NAMALWA (cell line): ENCODE measurements around the gene CDIP1.
"Not testable (repeated sequence)": the region's sequence is repeated elsewhere in the genome, so short reads cannot be mapped to it uniquely, and the experiment has no call there.

ENCODE experiments used
- DNase-seq: peaks from one replicate; pipeline ENCODE4 v3.0.0-alpha.2; 2015; ENCODE audit warnings: low spot score

The CDIP1 gene

GRCh38 chr16:4538350-4539235 is at the start of gene CDIP1:
Gene CDIP1 (minus strand): TSS chr16:4538773. CDS start chr16:4514130, 24,643 bp downstream.
- DNase-seq = peak; percentile 93

GRCh38 chr16:4586291-4586690 is 47.7 kb upstream of the CDIP1 start:
- DNase-seq = no peak

GRCh38 chr16:4583906-4584305 is 45.3 kb upstream of the CDIP1 start:
- no peak for DNase-seq

GRCh38 chr16:4580250-4580649 is 41.7 kb upstream of the CDIP1 start:
- DNase-seq = no peak

- no peak for DNase-seq
Observed at GRCh38 chr16:4578961-4579530, 40.5 kb upstream of the CDIP1 start.

GRCh38 chr16:4576008-4576407 is 37.4 kb upstream of the CDIP1 start:
- DNase-seq = no peak

GRCh38 chr16:4574919-4575705 is 36.5 kb upstream of the CDIP1 start:
- DNase-seq = no peak

GRCh38 chr16:4573926-4574325 is 35.4 kb upstream of the CDIP1 start:
- DNase-seq = not testable (repeated sequence)

GRCh38 chr16:4572715-4573114 is 34.1 kb upstream of the CDIP1 start:
- no peak for DNase-seq

GRCh38 chr16:4570688-4571321 is 32.2 kb upstream of the CDIP1 start:
- no peak for DNase-seq

- no peak for DNase-seq
Observed at GRCh38 chr16:4570086-4570485, 31.5 kb upstream of the CDIP1 start.

GRCh38 chr16:4566144-4566543 is 27.6 kb upstream of the CDIP1 start:
- DNase-seq = no peak

GRCh38 chr16:4564661-4565267 is 26.2 kb upstream of the CDIP1 start:
- DNase-seq = no peak

- DNase-seq = no peak
Observed at GRCh38 chr16:4561596-4561995, 23.0 kb upstream of the CDIP1 start.

GRCh38 chr16:4557973-4558372 is 19.4 kb upstream of the CDIP1 start:
- no peak for DNase-seq

- DNase-seq = no peak
Observed at GRCh38 chr16:4556580-4556979, 18.0 kb upstream of the CDIP1 start.

- no peak for DNase-seq
Observed at GRCh38 chr16:4556112-4556511, 17.5 kb upstream of the CDIP1 start, which contains the start of gene C16orf96. Gene C16orf96 (plus strand): TSS chr16:4556340. CDS start chr16:4556490, 150 bp downstream.

- DNase-seq = no peak
Observed at GRCh38 chr16:4552541-4552940, 14.0 kb upstream of the CDIP1 start.

- DNase-seq = no peak
Observed at GRCh38 chr16:4550591-4550990, 12.0 kb upstream of the CDIP1 start.

- DNase-seq = no peak
Observed at GRCh38 chr16:4548124-4548523, 9.6 kb upstream of the CDIP1 start.

GRCh38 chr16:4544473-4544872 is 5.9 kb upstream of the CDIP1 start:
- no peak for DNase-seq
